HK-2 (cell line): ENCODE data around the gene ASB6.
"Not testable (repeated sequence)": the region's sequence is repeated elsewhere in the genome, so short reads cannot be mapped to it uniquely, and the experiment has no call there.

ENCODE experiments used
- DNase-seq: peaks from one replicate; pipeline ENCODE4 v3.0.0-alpha.2; 2018; ENCODE audit not compliant: unreplicated experiment

The ASB6 gene

GRCh38 chr9:129667378-129667777, 25.4 kb upstream of the ASB6 start:
- no peak for DNase-seq

GRCh38 chr9:129666575-129666974, 24.6 kb upstream of the ASB6 start:
- DNase-seq = no peak

GRCh38 chr9:129665814-129666520, 24.0 kb upstream of the ASB6 start:
- no peak for DNase-seq

GRCh38 chr9:129665389-129665775, 23.4 kb upstream of the ASB6 start, which contains the start of gene PRRX2:
Gene PRRX2, plus strand, starts transcription at chr9:129665647. Its CDS starts 221 bp downstream, at chr9:129665868.
- DNase-seq = no peak

- DNase-seq = no peak
These were observed 22.9 kb upstream of the ASB6 start for GRCh38 chr9:129664746-129665388.

GRCh38 chr9:129662239-129662638, 20.3 kb upstream of the ASB6 start:
- DNase-seq = not testable (repeated sequence)

- no peak for DNase-seq
These were observed 19.1 kb upstream of the ASB6 start for GRCh38 chr9:129661029-129661428.

- DNase-seq = peak; percentile 44
These were observed 14.9 kb upstream of the ASB6 start for GRCh38 chr9:129656795-129657390.

GRCh38 chr9:129655696-129656095, 13.7 kb upstream of the ASB6 start:
- DNase-seq = no peak

- DNase-seq = no peak
These were observed 13.2 kb upstream of the ASB6 start for GRCh38 chr9:129655154-129655553.

- DNase-seq = no peak
These were observed 12.6 kb upstream of the ASB6 start for GRCh38 chr9:129654554-129655040.

- DNase-seq = no peak
These were observed 12.0 kb upstream of the ASB6 start for GRCh38 chr9:129653823-129654553.

GRCh38 chr9:129650680-129651235, 8.8 kb upstream of the ASB6 start:
- no peak for DNase-seq

GRCh38 chr9:129649726-129650679, 8.1 kb upstream of the ASB6 start:
- DNase-seq = no peak

GRCh38 chr9:129648764-129649115, 6.8 kb upstream of the ASB6 start:
- no peak for DNase-seq

GRCh38 chr9:129648092-129648763, 6.3 kb upstream of the ASB6 start:
- no peak for DNase-seq

- no peak for DNase-seq
These were observed 5.7 kb upstream of the ASB6 start for GRCh38 chr9:129647635-129648034.

GRCh38 chr9:129646654-129647053, 4.7 kb upstream of the ASB6 start:
- DNase-seq = no peak

- no peak for DNase-seq
These were observed 4.3 kb upstream of the ASB6 start for GRCh38 chr9:129646252-129646651.

GRCh38 chr9:129644902-129645301, 3.0 kb upstream of the ASB6 start:
- no peak for DNase-seq
